ENCODE measurements around the gene METRNL.
"Not testable (repeated sequence)": the region's sequence is repeated elsewhere in the genome, so short reads cannot be mapped to it uniquely, and the experiment has no call there.

Gene METRNL

GRCh38 chr17:83057793-83058265, 21.6 kb upstream of the METRNL start:
- ATAC-seq = no peak
- Mint-ChIP-seq H3K4me1 (peaks cover 8% of the 10 kb centered on the region), H3K9me3 (no peaks in the 10 kb centered on the region), H3K36me3 (no peaks in the 10 kb centered on the region), H3K27me3 (peaks cover 30% of the 10 kb centered on the region), H3K4me3 (no peak overlapping the region), H3K27ac (no peak overlapping the region)

DNA sequence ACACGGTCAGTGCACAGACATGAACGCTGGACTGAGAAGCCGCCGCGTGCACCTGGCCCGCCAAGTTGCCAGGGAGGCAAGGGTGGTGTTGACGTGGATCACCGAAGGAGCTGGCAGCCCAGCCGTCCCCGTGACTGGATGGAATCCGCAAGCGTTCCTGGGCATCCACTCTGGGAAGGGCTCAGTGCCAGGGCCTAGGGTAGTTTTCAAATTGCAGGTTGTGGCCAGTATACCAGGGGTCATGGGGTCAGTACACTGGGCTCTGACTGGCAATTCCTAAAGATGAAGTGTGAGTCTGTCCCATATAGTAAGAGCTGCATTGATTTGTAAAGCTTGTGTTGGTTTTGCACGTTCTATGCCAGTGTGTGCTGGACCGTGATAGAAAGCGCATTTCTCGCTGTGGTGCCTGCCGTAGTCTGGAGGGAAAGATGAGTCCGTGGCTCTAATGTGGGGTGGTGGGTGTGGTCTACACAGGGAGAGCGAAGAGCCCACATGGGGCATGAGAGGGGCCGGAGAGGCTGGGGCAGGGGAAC, 21.1 kb upstream of the METRNL start:
- Mint-ChIP-seq H3K4me3 (no peak overlapping the region), H3K4me1 (peaks cover 8% of the 10 kb centered on the region), H3K36me3 (no peaks in the 10 kb centered on the region)

GRCh38 chr17:83061586-83061985, 17.8 kb upstream of the METRNL start:
- Mint-ChIP-seq H3K4me1 (no peaks in the 10 kb centered on the region), H3K9me3 (no peaks in the 10 kb centered on the region), H3K4me3 (no peak overlapping the region), H3K27me3 (peaks cover 61% of the 10 kb centered on the region), H3K27ac (no peak overlapping the region), H3K36me3 (no peaks in the 10 kb centered on the region)
- ATAC-seq = no peak

More for the DNA sequence above, 21.1 kb upstream of the METRNL start:
- H3K27ac Mint-ChIP-seq = no peak overlapping the region
- no peaks in the 10 kb centered on the region for H3K9me3 Mint-ChIP-seq
- peaks cover 34% of the 10 kb centered on the region for H3K27me3 Mint-ChIP-seq
- no peak for ATAC-seq

DNA sequence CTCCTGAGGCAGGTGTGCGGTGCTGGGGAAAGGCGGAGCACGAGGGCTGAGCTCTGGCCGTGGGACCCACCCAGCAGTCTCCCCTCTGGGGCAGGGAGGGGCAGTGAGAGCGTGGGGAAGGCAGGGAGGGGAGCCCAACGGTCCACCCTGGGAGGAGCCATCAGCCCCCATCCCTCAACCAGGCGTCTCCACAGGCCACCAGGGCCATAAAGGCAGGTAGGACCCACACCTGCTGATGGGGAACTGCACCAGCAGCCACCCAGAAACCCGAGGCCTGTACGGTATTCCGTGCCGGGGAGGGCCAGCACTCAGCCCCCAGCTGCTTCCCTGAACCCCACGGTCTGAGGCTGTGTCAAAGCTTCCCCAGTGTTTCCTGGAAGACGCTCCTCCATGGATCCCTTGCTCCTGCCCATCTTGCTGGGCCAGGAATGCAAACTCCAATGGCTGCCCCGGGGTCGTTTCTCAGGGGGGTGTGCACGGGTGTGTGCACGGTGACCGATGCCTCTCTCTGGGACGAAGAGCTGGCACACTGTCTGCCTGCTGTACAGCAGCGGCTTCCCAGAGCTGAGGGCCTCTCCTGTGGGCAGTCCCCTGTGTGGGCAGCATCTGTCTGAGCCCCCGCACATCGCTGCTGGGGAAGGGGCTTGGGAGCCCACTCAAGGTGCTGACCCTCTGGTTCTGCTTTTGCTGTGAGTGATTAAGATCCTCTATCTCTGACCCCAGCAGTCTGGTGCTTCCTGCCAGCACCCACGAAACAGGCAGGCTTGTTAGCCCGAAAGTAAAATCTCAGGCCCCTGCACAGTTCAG, 17.2 kb upstream of the METRNL start:
- Mint-ChIP-seq H3K4me3 (no peak overlapping the region), H3K36me3 (no peaks in the 10 kb centered on the region), H3K27me3 (peaks cover 63% of the 10 kb centered on the region), H3K27ac (no peak overlapping the region), H3K9me3 (no peaks in the 10 kb centered on the region), H3K4me1 (no peaks in the 10 kb centered on the region)
- no peak for ATAC-seq

- no peaks in the 10 kb centered on the region for H3K9me3 Mint-ChIP-seq
- H3K4me3 Mint-ChIP-seq = no peak overlapping the region
- no peaks in the 10 kb centered on the region for H3K4me1 Mint-ChIP-seq
- no peaks in the 10 kb centered on the region for H3K36me3 Mint-ChIP-seq
- H3K27me3 Mint-ChIP-seq = peaks cover 68% of the 10 kb centered on the region
- no peak overlapping the region for H3K27ac Mint-ChIP-seq
- no peak for ATAC-seq
These were observed 16.4 kb upstream of the METRNL start for GRCh38 chr17:83062818-83063671.

DNA sequence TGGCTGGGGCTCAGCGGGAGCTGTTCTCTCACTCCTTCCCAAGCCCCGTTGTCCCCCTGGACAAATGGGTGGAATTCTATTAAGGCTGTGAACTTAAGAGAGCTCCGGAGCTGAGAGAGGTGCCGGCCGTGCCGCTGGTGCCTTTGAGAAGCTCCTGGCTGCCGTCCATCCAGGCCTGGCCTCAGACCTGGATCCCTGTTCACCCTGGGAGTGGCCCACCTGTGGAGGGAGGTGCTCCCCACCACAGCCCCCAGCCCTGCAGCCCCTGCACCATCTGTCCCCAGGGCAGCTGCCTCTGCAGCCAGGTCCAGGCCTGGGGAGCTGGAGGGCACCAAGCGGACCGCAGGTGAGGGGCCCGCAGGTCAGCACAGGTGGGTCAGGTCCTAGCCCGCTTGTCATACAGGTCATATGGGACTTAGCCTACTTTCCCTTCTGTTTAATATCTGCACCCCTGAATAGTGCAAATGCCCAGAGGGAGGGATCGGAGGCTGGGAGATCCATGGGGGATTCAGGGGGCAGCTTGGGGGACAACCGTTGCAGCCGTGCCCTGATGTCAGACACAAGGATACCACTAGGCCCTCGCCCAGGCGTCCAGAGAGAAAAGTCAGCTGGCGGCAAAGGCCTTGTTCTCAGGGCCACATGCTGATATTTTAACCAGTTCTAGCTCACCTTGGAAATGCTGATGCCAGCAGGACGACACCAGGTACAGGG, 15.2 kb upstream of the METRNL start:
- no peaks in the 10 kb centered on the region for H3K9me3 Mint-ChIP-seq

GRCh38 chr17:83064732-83065659, 14.4 kb upstream of the METRNL start:
- Mint-ChIP-seq H3K9me3 (no peaks in the 10 kb centered on the region), H3K4me3 (no peak overlapping the region), H3K4me1 (no peaks in the 10 kb centered on the region), H3K27ac (no peak overlapping the region), H3K36me3 (no peaks in the 10 kb centered on the region), H3K27me3 (peaks cover 61% of the 10 kb centered on the region)
- no peak for ATAC-seq

More for the DNA sequence above, 15.2 kb upstream of the METRNL start:
- no peaks in the 10 kb centered on the region for H3K36me3 Mint-ChIP-seq
- H3K27me3 Mint-ChIP-seq = peaks cover 61% of the 10 kb centered on the region
- no peak overlapping the region for H3K27ac Mint-ChIP-seq
- H3K4me3 Mint-ChIP-seq = no peak overlapping the region
- ATAC-seq = no peak
- no peaks in the 10 kb centered on the region for H3K4me1 Mint-ChIP-seq

DNA sequence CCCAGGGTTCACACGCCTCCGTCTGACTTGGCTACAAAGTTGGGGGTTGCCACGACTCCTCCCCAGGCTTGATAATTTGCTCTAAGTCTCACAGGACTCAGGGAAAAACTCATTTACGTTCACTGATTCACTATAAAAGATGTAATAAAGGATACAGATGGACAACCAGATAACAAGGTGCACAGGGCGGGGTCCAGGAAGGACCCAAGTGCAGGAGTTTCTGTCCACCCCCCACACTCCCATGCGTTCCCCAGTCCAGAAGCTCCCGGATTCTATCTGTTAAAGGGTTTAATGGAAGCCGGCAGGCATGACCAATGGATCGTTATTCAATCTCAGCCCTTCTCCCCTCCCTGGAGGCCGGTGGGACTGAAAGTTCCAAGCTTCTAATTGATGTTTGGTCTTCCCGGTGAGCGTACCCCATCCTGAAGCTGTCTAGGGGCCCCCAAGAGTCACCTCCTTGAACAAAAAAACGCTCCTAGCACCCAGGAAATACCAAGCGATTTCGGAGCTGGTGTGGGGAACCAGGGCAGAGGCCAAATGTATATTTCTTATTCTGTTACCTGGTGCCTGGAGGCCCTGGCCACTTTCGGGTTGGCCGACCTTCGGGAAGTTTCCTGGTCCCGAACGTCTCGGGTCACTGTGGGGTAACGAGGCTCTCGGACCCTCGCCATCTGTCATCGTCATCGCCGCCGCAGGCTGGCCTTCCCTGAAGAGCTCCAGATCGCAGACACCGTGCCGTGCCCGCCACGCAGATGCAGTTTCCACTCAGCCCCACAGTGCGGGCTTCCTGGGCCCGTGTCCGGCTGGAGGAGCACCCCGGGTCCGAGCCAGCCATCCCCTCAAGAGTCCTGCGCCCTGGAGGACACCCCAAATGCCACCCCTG, 13.5 kb upstream of the METRNL start:
- Mint-ChIP-seq H3K9me3 (no peaks in the 10 kb centered on the region), H3K36me3 (no peaks in the 10 kb centered on the region), H3K27ac (no peak overlapping the region), H3K27me3 (peaks cover 53% of the 10 kb centered on the region), H3K4me3 (no peak overlapping the region), H3K4me1 (no peaks in the 10 kb centered on the region)
- ATAC-seq = no peak

GRCh38 chr17:83066543-83066890, 12.9 kb upstream of the METRNL start:
- not testable (repeated sequence) for ATAC-seq, H3K9me3 Mint-ChIP-seq, H3K36me3 Mint-ChIP-seq, H3K27ac Mint-ChIP-seq, H3K4me1 Mint-ChIP-seq, H3K4me3 Mint-ChIP-seq
- H3K27me3 Mint-ChIP-seq = peaks cover 53% of the 10 kb centered on the region

DNA sequence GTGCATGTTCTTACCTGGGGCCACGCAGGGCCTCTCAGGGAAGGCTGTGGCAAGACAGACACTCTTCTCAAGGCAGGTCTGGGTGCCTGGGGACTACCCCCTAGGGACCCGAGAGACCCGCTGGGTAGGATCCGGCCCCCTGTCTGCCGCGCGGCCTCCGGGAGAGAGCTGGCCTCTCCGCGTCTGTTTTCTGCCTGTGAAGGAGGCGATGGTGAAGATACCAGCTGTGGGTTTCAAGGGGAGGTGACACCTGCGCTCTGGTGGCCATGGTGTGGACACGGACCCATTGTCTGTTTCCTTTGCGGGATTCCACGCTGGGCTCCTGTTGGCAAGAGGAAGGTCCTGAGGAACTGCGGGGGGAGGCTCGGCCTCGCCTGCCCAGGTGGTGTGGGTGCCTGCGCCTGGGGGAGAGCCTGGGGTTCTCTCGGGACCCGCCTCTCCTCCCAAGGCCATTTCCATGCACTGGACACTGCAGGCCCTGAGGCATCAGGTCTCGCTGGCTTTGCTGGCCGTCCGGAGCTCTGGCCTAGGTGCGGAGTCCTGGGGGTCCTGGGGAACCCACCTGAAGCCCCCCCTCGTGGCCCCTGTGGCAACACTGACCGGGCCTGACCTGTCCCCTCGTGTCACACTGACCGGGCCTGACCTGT, 12.2 kb upstream of the METRNL start:
- Mint-ChIP-seq H3K4me3 (no peak overlapping the region), H3K27me3 (peaks cover 60% of the 10 kb centered on the region), H3K36me3 (no peaks in the 10 kb centered on the region), H3K27ac (no peak overlapping the region), H3K4me1 (peaks cover 12% of the 10 kb centered on the region), H3K9me3 (no peaks in the 10 kb centered on the region)
- no peak for ATAC-seq

- H3K4me3 Mint-ChIP-seq = no peak overlapping the region
- peaks cover 61% of the 10 kb centered on the region for H3K27me3 Mint-ChIP-seq
- no peak overlapping the region for H3K27ac Mint-ChIP-seq
- H3K36me3 Mint-ChIP-seq = no peaks in the 10 kb centered on the region
- peaks cover 14% of the 10 kb centered on the region for H3K4me1 Mint-ChIP-seq
- ATAC-seq = no peak
- H3K9me3 Mint-ChIP-seq = no peaks in the 10 kb centered on the region
These were observed 11.6 kb upstream of the METRNL start for GRCh38 chr17:83067718-83068261.

DNA sequence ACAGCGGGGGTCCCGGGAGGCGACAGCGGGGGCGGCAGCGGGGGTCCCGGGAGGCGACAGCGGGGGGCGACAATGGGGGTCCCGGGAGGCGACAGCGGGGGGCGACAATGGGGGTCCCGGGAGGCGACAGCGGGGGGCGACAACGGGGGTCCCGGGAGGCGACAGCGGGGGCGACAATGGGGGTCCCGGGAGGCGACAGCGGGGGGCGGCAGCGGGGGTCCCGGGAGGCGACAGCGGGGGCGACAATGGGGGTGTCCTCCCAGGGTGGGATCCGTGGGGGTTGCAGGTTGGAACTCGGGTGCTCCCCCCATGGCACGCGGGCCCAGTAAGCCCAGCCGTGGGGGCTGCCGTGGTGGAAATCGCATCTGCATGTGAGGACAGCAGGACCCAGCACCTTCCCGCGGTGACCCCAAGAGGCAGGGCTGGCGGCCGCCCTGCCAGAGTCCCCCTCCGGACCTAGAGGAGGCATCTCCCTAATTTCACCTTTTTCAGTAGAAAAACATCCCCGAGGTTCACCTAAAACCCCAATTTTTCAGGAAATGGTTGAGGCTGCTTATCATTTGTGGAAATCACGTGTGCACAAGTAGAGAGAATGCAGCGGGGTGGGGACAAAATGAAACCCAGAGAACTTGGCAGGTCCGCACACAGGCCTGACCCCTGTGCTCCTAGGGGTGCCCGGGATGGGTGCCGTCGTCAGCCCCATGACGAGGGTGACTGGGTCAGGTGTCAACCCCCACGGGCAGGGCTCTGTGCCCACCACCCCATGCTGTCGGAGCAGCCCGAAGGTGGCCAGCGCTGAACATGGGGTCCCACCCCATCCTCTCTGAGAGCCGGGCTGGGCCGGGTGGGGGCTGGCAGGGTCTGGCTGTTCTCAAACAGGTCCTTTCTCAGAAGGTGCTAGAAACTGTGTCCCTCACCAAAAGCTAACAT, 10.5 kb upstream of the METRNL start:
- H3K9me3 Mint-ChIP-seq = no peaks in the 10 kb centered on the region
- ATAC-seq = peak; percentile 4
- no peaks in the 10 kb centered on the region for H3K36me3 Mint-ChIP-seq
- H3K27me3 Mint-ChIP-seq = peaks cover 64% of the 10 kb centered on the region
- H3K4me1 Mint-ChIP-seq = peaks cover 14% of the 10 kb centered on the region
- H3K27ac Mint-ChIP-seq = no peak overlapping the region
- no peak overlapping the region for H3K4me3 Mint-ChIP-seq

Measured in stimulated activated memory B cell treated with anti-CD40 and anti-IgM and Interleukin-4, amounts not matched to agents 10 μg/mL and 1 μg/mL and 100 μg/mL, for 72 hours (primary cell).